ENCODE data around the gene CABCOCO1. TPM values are rescaled to one million over a fixed set of nuclear protein-coding genes. Genes with fewer than 3 reads are reported as not detected.
"Not testable (repeated sequence)": the region's sequence is repeated elsewhere in the genome, so short reads cannot be mapped to it uniquely, and the experiment has no call there.

The CABCOCO1 gene
- total RNA-seq, 1 donor from 2014 or later, result 0.30 TPM

GRCh38 chr10:61730671-61731070 is 67.9 kb downstream of the CABCOCO1 start:
- H3K9me3 Mint-ChIP-seq, result no peaks in the 10 kb centered on the region
- H3K4me1 Mint-ChIP-seq, result no peaks in the 10 kb centered on the region
- H3K4me3 Mint-ChIP-seq, result no peak overlapping the region
- TF ChIP-seq, protein P1, sequence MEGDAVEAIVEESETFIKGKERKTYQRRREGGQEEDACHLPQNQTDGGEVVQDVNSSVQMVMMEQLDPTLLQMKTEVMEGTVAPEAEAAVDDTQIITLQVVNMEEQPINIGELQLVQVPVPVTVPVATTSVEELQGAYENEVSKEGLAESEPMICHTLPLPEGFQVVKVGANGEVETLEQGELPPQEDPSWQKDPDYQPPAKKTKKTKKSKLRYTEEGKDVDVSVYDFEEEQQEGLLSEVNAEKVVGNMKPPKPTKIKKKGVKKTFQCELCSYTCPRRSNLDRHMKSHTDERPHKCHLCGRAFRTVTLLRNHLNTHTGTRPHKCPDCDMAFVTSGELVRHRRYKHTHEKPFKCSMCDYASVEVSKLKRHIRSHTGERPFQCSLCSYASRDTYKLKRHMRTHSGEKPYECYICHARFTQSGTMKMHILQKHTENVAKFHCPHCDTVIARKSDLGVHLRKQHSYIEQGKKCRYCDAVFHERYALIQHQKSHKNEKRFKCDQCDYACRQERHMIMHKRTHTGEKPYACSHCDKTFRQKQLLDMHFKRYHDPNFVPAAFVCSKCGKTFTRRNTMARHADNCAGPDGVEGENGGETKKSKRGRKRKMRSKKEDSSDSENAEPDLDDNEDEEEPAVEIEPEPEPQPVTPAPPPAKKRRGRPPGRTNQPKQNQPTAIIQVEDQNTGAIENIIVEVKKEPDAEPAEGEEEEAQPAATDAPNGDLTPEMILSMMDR (conservative IDR thresholded peaks at IDR 0.05), result no peak
- no peaks in the 10 kb centered on the region for H3K36me3 Mint-ChIP-seq (ENCODE audit: low read depth)
- H3K27ac Mint-ChIP-seq (ENCODE audit: unreplicated experiment), result no peak overlapping the region
- no peaks in the 10 kb centered on the region for H3K27me3 Mint-ChIP-seq (ENCODE audit: low read depth)
- DNase-seq (ENCODE audit: low read depth, low spot score), result no peak

DNA sequence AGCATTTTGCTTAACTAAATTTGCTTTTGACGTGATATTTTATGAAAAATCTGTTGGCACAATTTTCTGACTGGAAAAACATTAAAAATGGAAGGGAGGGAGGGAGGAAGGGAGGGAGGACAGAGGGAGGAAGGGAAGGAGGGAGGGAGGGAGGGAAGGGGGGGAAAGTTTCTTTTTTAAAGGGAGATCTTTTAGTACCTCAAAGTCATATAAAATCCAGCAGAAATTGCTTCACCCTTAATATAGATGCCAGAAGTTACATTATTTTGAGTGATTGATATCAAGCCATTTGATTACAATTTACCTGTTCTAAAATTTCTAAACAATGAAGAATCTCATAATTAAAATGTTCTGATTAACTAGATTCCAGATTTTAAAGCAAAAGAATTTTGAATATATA is 68.9 kb downstream of the CABCOCO1 start:
- H3K4me3 Mint-ChIP-seq, result no peak overlapping the region
- no peaks in the 10 kb centered on the region for H3K4me1 Mint-ChIP-seq
- H3K27ac Mint-ChIP-seq (ENCODE audit: unreplicated experiment), result no peak overlapping the region
- peaks cover 6% of the 10 kb centered on the region for H3K9me3 Mint-ChIP-seq
- no peak for DNase-seq (ENCODE audit: low read depth, low spot score)
- H3K36me3 Mint-ChIP-seq (ENCODE audit: low read depth), result no peaks in the 10 kb centered on the region
- no peaks in the 10 kb centered on the region for H3K27me3 Mint-ChIP-seq (ENCODE audit: low read depth)
- TF ChIP-seq, protein P1 (conservative IDR thresholded peaks at IDR 0.05), result no peak

GRCh38 chr10:61732629-61733278 is 70.0 kb downstream of the CABCOCO1 start:
- TF ChIP-seq, protein P1 (conservative IDR thresholded peaks at IDR 0.05), result no peak
- peaks cover 8% of the 10 kb centered on the region for H3K9me3 Mint-ChIP-seq
- no peaks in the 10 kb centered on the region for H3K36me3 Mint-ChIP-seq (ENCODE audit: low read depth)
- H3K27me3 Mint-ChIP-seq (ENCODE audit: low read depth), result no peaks in the 10 kb centered on the region
- DNase-seq (ENCODE audit: low read depth, low spot score), result no peak
- H3K4me1 Mint-ChIP-seq, result no peaks in the 10 kb centered on the region
- no peak overlapping the region for H3K27ac Mint-ChIP-seq (ENCODE audit: unreplicated experiment)
- H3K4me3 Mint-ChIP-seq, result no peak overlapping the region

GRCh38 chr10:61733358-61733940 is 70.7 kb downstream of the CABCOCO1 start:
- TF ChIP-seq, protein P1 (conservative IDR thresholded peaks at IDR 0.05), result peak; percentile 75
- Mint-ChIP-seq H3K27me3 (ENCODE audit: low read depth) (no peaks in the 10 kb centered on the region), H3K36me3 (ENCODE audit: low read depth) (no peaks in the 10 kb centered on the region), H3K9me3 (peaks cover 8% of the 10 kb centered on the region), H3K27ac (ENCODE audit: unreplicated experiment) (no peak overlapping the region), H3K4me1 (no peaks in the 10 kb centered on the region), H3K4me3 (no peak overlapping the region)
- peak; percentile 27 for DNase-seq (ENCODE audit: low read depth, low spot score)

DNA sequence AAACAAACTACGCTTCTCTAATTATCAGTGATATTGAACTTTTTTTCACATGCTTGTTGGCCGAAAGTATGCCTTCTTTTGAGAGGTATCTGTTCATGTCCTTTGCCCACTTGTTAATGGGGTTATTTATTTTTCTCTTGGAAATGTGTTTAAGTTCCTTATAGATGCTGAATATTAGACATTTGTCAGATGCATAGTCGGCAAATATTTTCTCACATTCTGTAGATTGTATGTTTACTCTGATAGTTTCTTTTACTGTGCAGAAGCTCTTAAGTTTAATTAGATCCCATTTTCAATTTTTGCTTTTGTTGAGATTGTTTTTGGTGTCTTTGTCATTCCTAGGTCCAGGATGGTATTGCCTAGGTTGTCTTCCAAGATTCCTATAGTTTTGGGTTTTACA is 73.2 kb downstream of the CABCOCO1 start:
- Mint-ChIP-seq H3K4me1 (no peaks in the 10 kb centered on the region), H3K36me3 (ENCODE audit: low read depth) (no peaks in the 10 kb centered on the region), H3K27ac (ENCODE audit: unreplicated experiment) (no peak overlapping the region), H3K4me3 (no peak overlapping the region), H3K27me3 (ENCODE audit: low read depth) (no peaks in the 10 kb centered on the region), H3K9me3 (peaks cover 8% of the 10 kb centered on the region)
- TF ChIP-seq, protein P1 (conservative IDR thresholded peaks at IDR 0.05), result no peak
- no peak for DNase-seq (ENCODE audit: low read depth, low spot score)

DNA sequence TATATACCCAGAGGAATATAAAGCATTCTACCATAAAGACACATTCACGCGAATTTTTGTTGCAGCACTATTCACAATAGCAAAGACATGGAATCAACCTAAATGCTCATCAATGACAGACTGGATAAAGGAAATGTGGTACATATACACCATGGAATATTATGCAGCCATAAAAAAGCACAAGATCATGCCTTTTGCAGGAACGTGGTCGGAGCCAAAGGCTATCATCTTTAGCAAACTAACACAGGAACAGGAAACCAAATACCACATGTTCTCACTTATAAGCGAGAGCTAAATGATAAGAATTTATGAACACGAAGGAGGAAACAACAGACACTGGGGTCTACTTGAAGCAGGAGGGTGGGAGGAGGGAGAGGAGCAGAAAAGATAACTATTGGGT is 74.7 kb downstream of the CABCOCO1 start:
- H3K4me1 Mint-ChIP-seq; H3K27me3 Mint-ChIP-seq (ENCODE audit: low read depth); H3K4me3 Mint-ChIP-seq; H3K36me3 Mint-ChIP-seq (ENCODE audit: low read depth); H3K27ac Mint-ChIP-seq (ENCODE audit: unreplicated experiment); H3K9me3 Mint-ChIP-seq; DNase-seq (ENCODE audit: low read depth, low spot score): not testable (repeated sequence)

All from neural crest cell (in vitro differentiated cells).